GM21423 (cell line): ENCODE data around the gene OR1L6.

ENCODE experiments used
- ATAC-seq: cut with Tn5 transposase; IDR thresholded peaks from one replicate; pipeline ENCODE4 v1.9.1; 2021; ENCODE audit warnings: mild to moderate bottlenecking, moderate library complexity; ENCODE audit not compliant: unreplicated experiment

Gene OR1L6

GRCh38 chr9:122742003-122742402, at the start of gene OR1L6:
TSS of gene OR1L6 (plus strand) at chr9:122742303. CDS start at chr9:122749848, 7,545 bp downstream.
- no peak for ATAC-seq

GRCh38 chr9:122695696-122696095, 46.4 kb upstream of the OR1L6 start:
- ATAC-seq: no peak

GRCh38 chr9:122718038-122718437, 24.1 kb upstream of the OR1L6 start:
- no peak for ATAC-seq

GRCh38 chr9:122719218-122719617, 22.9 kb upstream of the OR1L6 start:
- no peak for ATAC-seq

- no peak for ATAC-seq
Observed at GRCh38 chr9:122723690-122724089, 18.4 kb upstream of the OR1L6 start, which contains the start of gene OR1L4. TSS of gene OR1L4 (plus strand) at chr9:122723990. CDS start at chr9:122723990, 0 bp downstream.

- ATAC-seq: no peak
Observed at GRCh38 chr9:122754825-122755224, 12.7 kb downstream of the OR1L6 start.

GRCh38 chr9:122767817-122768216, 25.7 kb downstream of the OR1L6 start:
- no peak for ATAC-seq

- ATAC-seq: no peak
Observed at GRCh38 chr9:122777052-122777451, 34.9 kb downstream of the OR1L6 start.

- no peak for ATAC-seq
Observed at GRCh38 chr9:122777935-122778627, 36.0 kb downstream of the OR1L6 start.

GRCh38 chr9:122779181-122779580, 37.1 kb downstream of the OR1L6 start:
- no peak for ATAC-seq

GRCh38 chr9:122780026-122780425, 37.9 kb downstream of the OR1L6 start:
- ATAC-seq: no peak

- no peak for ATAC-seq
Observed at GRCh38 chr9:122781671-122782070, 39.6 kb downstream of the OR1L6 start.

- ATAC-seq: no peak
Observed at GRCh38 chr9:122785269-122785668, 43.2 kb downstream of the OR1L6 start.

- no peak for ATAC-seq
Observed at GRCh38 chr9:122786338-122786737, 44.2 kb downstream of the OR1L6 start.

- ATAC-seq: no peak
Observed at GRCh38 chr9:122788831-122789230, 46.7 kb downstream of the OR1L6 start, which contains the start of gene OR5C1. TSS of gene OR5C1 (plus strand) at chr9:122788933. CDS start at chr9:122788933, 0 bp downstream.

GRCh38 chr9:122789256-122790046, 47.3 kb downstream of the OR1L6 start:
- no peak for ATAC-seq

- ATAC-seq: no peak
Observed at GRCh38 chr9:122791872-122792669, 50.0 kb downstream of the OR1L6 start.

- no peak for ATAC-seq
Observed at GRCh38 chr9:122797316-122798063, 55.4 kb downstream of the OR1L6 start.
